Neural progenitor cell (in vitro differentiated cells): Measurements from ENCODE around the gene CD34. TPM values are rescaled to one million over a fixed set of nuclear protein-coding genes. Genes with fewer than 3 reads are reported as not detected.

Source experiments
- DNase-seq: peaks from one replicate; pipeline ENCODE4 v3.0.0-alpha.2; 2016; ENCODE audit warnings: low spot score
- H2AFZ ChIP-seq: fragments of 200-600 bp; sonication (generic); replicated peaks from 2 replicates; pipeline ENCODE4 v1.6.1; 2016; ENCODE audit warnings: antibody characterized with exemption
- H3F3A ChIP-seq: fragments of 200-600 bp; sonication (generic); 2 replicates; pipeline ENCODE4 v1.6.1; 2016; ENCODE audit warnings: antibody characterized with exemption, low read depth
- H3K27ac ChIP-seq: fragments of 200-600 bp; sonication (generic); 2 replicates; pipeline ENCODE4 v1.5.1; 2016; ENCODE audit warnings: mild to moderate bottlenecking
- H3K27me3 ChIP-seq: fragments of 200-600 bp; sonication (generic); 2 replicates; pipeline ENCODE4 v1.6.1; 2016; ENCODE audit warnings: mild to moderate bottlenecking, moderate library complexity
- H3K36me3 ChIP-seq: fragments of 200-600 bp; sonication (generic); 2 replicates; pipeline ENCODE4 v1.5.1; 2016
- H3K4me1 ChIP-seq: fragments of 200-600 bp; sonication (generic); 2 replicates; pipeline ENCODE4 v1.6.1; 2016; ENCODE audit warnings: mixed run types
- H3K4me2 ChIP-seq: fragments of 200-600 bp; sonication (generic); 2 replicates; pipeline ENCODE4 v1.6.1; 2016
- H3K4me3 ChIP-seq: fragments of 200-600 bp; sonication (generic); 2 replicates; pipeline ENCODE4 v1.5.1; 2016
- H3K79me2 ChIP-seq: fragments of 200-600 bp; sonication (generic); 2 replicates; pipeline ENCODE4 v1.6.1; 2016; ENCODE audit warnings: low read depth
- H3K9ac ChIP-seq: fragments of 200-600 bp; sonication (generic); 2 replicates; pipeline ENCODE4 v1.6.1; 2016
- H3K9me3 ChIP-seq: fragments of 200-600 bp; sonication (generic); 2 replicates; pipeline ENCODE4 v1.5.1; 2016; ENCODE audit warnings: low read depth
- H4K20me1 ChIP-seq: fragments of 200-600 bp; sonication (generic); 2 replicates; pipeline ENCODE4 v1.6.1; 2016; ENCODE audit warnings: low read depth
- H3K27ac Mint-ChIP-seq: 3 replicates; pipeline ENCODE4 v1.8.0; 2021; ENCODE audit warnings: mixed read lengths
- H3K27me3 Mint-ChIP-seq: 2 replicates; pipeline ENCODE4 v1.8.0; 2022; ENCODE audit warnings: low read depth, mild to moderate bottlenecking, inconsistent platforms, moderate library complexity, mixed read lengths; ENCODE audit not compliant: insufficient read depth
- H3K36me3 Mint-ChIP-seq: 3 replicates; pipeline ENCODE4 v1.8.0; 2021; ENCODE audit warnings: mixed read lengths
- H3K4me1 Mint-ChIP-seq: 3 replicates; pipeline ENCODE4 v1.8.0; 2021; ENCODE audit warnings: mixed read lengths
- H3K4me3 Mint-ChIP-seq: 3 replicates; pipeline ENCODE4 v1.8.0; 2021; ENCODE audit warnings: mild to moderate bottlenecking, moderate library complexity, mixed read lengths
- H3K9me3 Mint-ChIP-seq: 3 replicates; pipeline ENCODE4 v1.8.0; 2020; ENCODE audit warnings: mixed read lengths
- EZH2 ChIP-seq: fragments of 200-600 bp; sonication (generic); IDR thresholded peaks from 2 replicates; pipeline ENCODE4 v1.6.1; 2017; ENCODE audit warnings: antibody characterized with exemption, mild to moderate bottlenecking, moderate library complexity
- EZH2phosphoT487 ChIP-seq: fragments of 200-600 bp; sonication (generic); IDR thresholded peaks from 2 replicates; pipeline ENCODE4 v1.6.1; 2017; ENCODE audit warnings: antibody characterized with exemption
- total RNA-seq: library from RNA; depleted of rRNA; stranded (reverse); fragments of >200 nt; gene quantifications from 2 replicates; pipeline ENCODE4 v1.2.3, GENCODE V29; 2015; ENCODE audit warnings: low replicate concordance
- TF ChIP-seq, protein P1 (sequence below): fragments of 200-600 bp; sonication (generic); IDR thresholded peaks from 2 replicates; pipeline ENCODE4 v1.5.1; 2017; ENCODE audit warnings: antibody characterized with exemption, mild to moderate bottlenecking

The CD34 gene
- total RNA-seq, 1 donor from 2014 or later: 0.43 TPM

GRCh38 chr1:207876131-207876530 lies 34.8 kb downstream of the CD34 start:
- no peaks in the 10 kb centered on the region for H3K36me3 ChIP-seq
- Mint-ChIP-seq H3K4me1 (peaks cover 5% of the 10 kb centered on the region), H3K4me3 (no peak overlapping the region), H3K27me3 (peaks cover 13% of the 10 kb centered on the region), H3K27ac (no peak overlapping the region), H3K36me3 (no peaks in the 10 kb centered on the region), H3K9me3 (no peaks in the 10 kb centered on the region)
- no peak overlapping the region for H3K4me2 ChIP-seq
- H4K20me1 ChIP-seq: no peaks in the 10 kb centered on the region
- H3K27ac ChIP-seq: no peak overlapping the region
- H3K79me2 ChIP-seq: no peaks in the 10 kb centered on the region
- H2AFZ ChIP-seq: no peak overlapping the region
- H3F3A ChIP-seq: no peaks in the 10 kb centered on the region
- no peak overlapping the region for H3K9ac ChIP-seq
- no peak overlapping the region for H3K4me3 ChIP-seq
- H3K27me3 ChIP-seq: peaks cover 2% of the 10 kb centered on the region
- H3K9me3 ChIP-seq: no peaks in the 10 kb centered on the region
- no peaks in the 10 kb centered on the region for H3K4me1 ChIP-seq
- DNase-seq: peak; percentile 37
- TF ChIP-seq, protein P1, sequence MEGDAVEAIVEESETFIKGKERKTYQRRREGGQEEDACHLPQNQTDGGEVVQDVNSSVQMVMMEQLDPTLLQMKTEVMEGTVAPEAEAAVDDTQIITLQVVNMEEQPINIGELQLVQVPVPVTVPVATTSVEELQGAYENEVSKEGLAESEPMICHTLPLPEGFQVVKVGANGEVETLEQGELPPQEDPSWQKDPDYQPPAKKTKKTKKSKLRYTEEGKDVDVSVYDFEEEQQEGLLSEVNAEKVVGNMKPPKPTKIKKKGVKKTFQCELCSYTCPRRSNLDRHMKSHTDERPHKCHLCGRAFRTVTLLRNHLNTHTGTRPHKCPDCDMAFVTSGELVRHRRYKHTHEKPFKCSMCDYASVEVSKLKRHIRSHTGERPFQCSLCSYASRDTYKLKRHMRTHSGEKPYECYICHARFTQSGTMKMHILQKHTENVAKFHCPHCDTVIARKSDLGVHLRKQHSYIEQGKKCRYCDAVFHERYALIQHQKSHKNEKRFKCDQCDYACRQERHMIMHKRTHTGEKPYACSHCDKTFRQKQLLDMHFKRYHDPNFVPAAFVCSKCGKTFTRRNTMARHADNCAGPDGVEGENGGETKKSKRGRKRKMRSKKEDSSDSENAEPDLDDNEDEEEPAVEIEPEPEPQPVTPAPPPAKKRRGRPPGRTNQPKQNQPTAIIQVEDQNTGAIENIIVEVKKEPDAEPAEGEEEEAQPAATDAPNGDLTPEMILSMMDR: peak; percentile 42
- no peak for TF ChIP-seq EZH2phosphoT487

- DNase-seq: no peak
- no peak overlapping the region for H3K4me3 ChIP-seq
- peaks cover 5% of the 10 kb centered on the region for H3K4me1 Mint-ChIP-seq
- H3K4me2 ChIP-seq: no peak overlapping the region
- H3K4me3 Mint-ChIP-seq: no peak overlapping the region
- no peaks in the 10 kb centered on the region for H3K79me2 ChIP-seq
- no peaks in the 10 kb centered on the region for H4K20me1 ChIP-seq
- TF ChIP-seq EZH2phosphoT487 (no peak), EZH2 (no peak)
- TF ChIP-seq, protein P1: no peak
- no peaks in the 10 kb centered on the region for H3K4me1 ChIP-seq
- no peaks in the 10 kb centered on the region for H3K36me3 Mint-ChIP-seq
- no peaks in the 10 kb centered on the region for H3K9me3 Mint-ChIP-seq
- H3K27ac ChIP-seq: no peak overlapping the region
- peak overlapping the region; percentile 44 for H2AFZ ChIP-seq
- H3K9me3 ChIP-seq: no peaks in the 10 kb centered on the region
- H3K27me3 Mint-ChIP-seq: peaks cover 17% of the 10 kb centered on the region
- peaks cover 8% of the 10 kb centered on the region for H3K27me3 ChIP-seq
- H3K9ac ChIP-seq: no peak overlapping the region
- no peaks in the 10 kb centered on the region for H3K36me3 ChIP-seq
- H3K27ac Mint-ChIP-seq: no peak overlapping the region
- no peaks in the 10 kb centered on the region for H3F3A ChIP-seq
These were observed 35.4 kb downstream of the CD34 start for GRCh38 chr1:207875532-207875931.

- H3K36me3 Mint-ChIP-seq: no peaks in the 10 kb centered on the region
- H3K4me1 Mint-ChIP-seq: peaks cover 12% of the 10 kb centered on the region
- Histone ChIP-seq H3K9me3 (no peaks in the 10 kb centered on the region), H3F3A (peaks cover under 1% of the 10 kb centered on the region), H3K9ac (no peak overlapping the region), H3K4me1 (no peaks in the 10 kb centered on the region), H3K36me3 (no peaks in the 10 kb centered on the region), H3K4me2 (no peak overlapping the region), H2AFZ (peak overlapping the region; percentile 74), H3K79me2 (no peaks in the 10 kb centered on the region), H3K27ac (no peak overlapping the region), H3K27me3 (peaks cover 29% of the 10 kb centered on the region), H3K4me3 (no peak overlapping the region), H4K20me1 (no peaks in the 10 kb centered on the region)
- TF ChIP-seq, protein P1: no peak
- no peak for TF ChIP-seq EZH2
- no peak for TF ChIP-seq EZH2phosphoT487
- no peak overlapping the region for H3K4me3 Mint-ChIP-seq
- peaks cover 17% of the 10 kb centered on the region for H3K27me3 Mint-ChIP-seq
- H3K9me3 Mint-ChIP-seq: no peaks in the 10 kb centered on the region
- no peak overlapping the region for H3K27ac Mint-ChIP-seq
- no peak for DNase-seq
These were observed 37.7 kb downstream of the CD34 start for GRCh38 chr1:207873055-207873890.
